Mammary epithelial cell (primary cell): ENCODE results near the gene EMC9.

Experiments
- CTCF ChIP-seq, 2 donors: IDR thresholded peaks in 1 of 2; conservative IDR thresholded peaks in 1 of 2; 2 replicates each; pipeline ENCODE4 v1.5.1; 2011 to 2012; ENCODE audit warnings: inconsistent platforms in 2 of 2, low read length in 2 of 2, mild to moderate bottlenecking in 2 of 2, control low read depth in 1 of 2, low read depth in 1 of 2; ENCODE audit not compliant: insufficient read depth in 1 of 2; ENCODE audit errors: extremely low read depth in 1 of 2
- EZH2 ChIP-seq: IDR thresholded peaks from 2 replicates; pipeline ENCODE4 v1.6.1; 2012; ENCODE audit warnings: low read length, inconsistent platforms, borderline replicate concordance

GRCh38 chr14:24143511-24143910 lies 2.1 kb upstream of the EMC9 start:
- TF ChIP-seq CTCF (conservative IDR thresholded peaks at IDR 0.05 in 1 of 2, IDR thresholded peaks at IDR 0.05 in 1 of 2; ENCODE audit: extremely low read depth in 1 of 2, insufficient read depth in 1 of 2, low read depth in 1 of 2, low read length in 2 of 2): no peak
- TF ChIP-seq EZH2: no peak
